ENCODE measurements around the gene SH3RF1. TPM values are rescaled to one million over a fixed set of nuclear protein-coding genes. Genes with fewer than 3 reads are reported as not detected.

The SH3RF1 gene
- total and polyA plus RNA-seq, 2 of the 13 experiments (the other 11 are each of a cell fraction or from before 2014, with no cell fraction given): 3.1 to 3.2 TPM

DNA sequence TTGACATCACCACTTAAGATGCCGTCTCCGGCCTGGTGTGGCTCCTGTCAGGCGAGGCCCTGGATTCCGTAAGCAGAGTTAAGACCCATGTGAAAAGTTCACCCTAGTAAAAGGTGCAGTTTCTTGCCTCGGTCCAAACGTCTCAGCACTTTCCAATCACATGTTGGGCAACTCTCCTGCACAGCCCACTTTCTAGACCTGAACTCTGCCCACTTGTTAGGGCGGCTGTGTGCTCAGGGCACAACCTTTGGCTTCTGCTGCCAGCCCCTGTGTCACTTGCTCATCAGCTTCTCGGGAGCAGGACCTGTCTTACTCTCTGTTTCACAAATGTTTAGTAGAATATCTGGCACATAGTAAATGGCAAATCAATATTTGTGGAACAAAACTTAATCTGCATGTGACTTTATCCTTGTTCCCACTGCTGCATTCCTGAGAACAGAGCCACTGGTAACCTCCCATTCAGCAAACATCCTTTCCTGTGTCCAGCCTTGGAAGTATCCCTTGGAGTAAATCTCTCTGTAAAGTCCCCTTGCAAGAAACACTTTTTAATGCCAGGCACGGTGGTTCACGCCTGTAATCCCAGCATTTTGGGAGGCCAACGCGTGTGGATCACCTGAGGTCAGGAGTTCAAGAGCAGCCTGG lies 38.7 kb upstream of the SH3RF1 start:
- Histone ChIP-seq H3K79me2 (ENCODE audit: insufficient read depth, low read length) (no peaks in the 10 kb centered on the region), H3K9ac (ENCODE audit: insufficient read depth, low read depth, low read length) (no peak overlapping the region), H3K27ac (ENCODE audit: extremely low read length, insufficient read depth, low read length) (no peak overlapping the region), H2AFZ (ENCODE audit: low read length) (no peak overlapping the region), H4K20me1 (ENCODE audit: insufficient read depth, low read length) (no peaks in the 10 kb centered on the region), H3K36me3 (replicated peaks in 1 of 2; ENCODE audit: control insufficient read depth in 1 of 2, insufficient read depth in 2 of 2, low read length in 2 of 2) (no peaks in the 10 kb centered on the region), H3K4me3 (replicated peaks in 1 of 3; ENCODE audit: insufficient read depth in 1 of 3, low read depth in 2 of 3, low read length in 3 of 3) (no peak overlapping the region), H3K27me3 (ENCODE audit: control insufficient read depth in 1 of 2, insufficient read depth in 2 of 2, low read length in 2 of 2) (no peaks in the 10 kb centered on the region), H3K4me1 (ENCODE audit: insufficient read depth, low read length) (peaks cover 32% of the 10 kb centered on the region), H3K4me2 (ENCODE audit: low read depth, low read length) (no peak overlapping the region), H3K9me3 (ENCODE audit: low read length) (no peaks in the 10 kb centered on the region)
- in situ Hi-C loops (cut with HindIII; ENCODE audit: extremely low pct_ligation_motif_present, low pct_unique_long_range_greater_than_20kb) (no loop called here), intact Hi-C loops (cut with micrococcal nuclease; ENCODE audit: unreplicated experiment) (loop anchor here (2.0 kb wide), 1 partner anchor 37 kb away; no protein-coding TSS in a partner anchor)
- ChIA-PET CTCF (ENCODE audit: low intra/inter-chr PET ratio, low total read pairs) (no interaction called here), POLR2A (no interaction called here)
- FAIRE-seq (no peak), ATAC-seq (peak; percentile 25; the same call in 2 of the 3 replicates), DNase-seq (ENCODE audit: low spot score) (no peak)
- TF ChIP-seq HNF4A (CRISPR knock-in tag; IDR thresholded peaks at IDR 0.05) (peak; percentile 46), ZBTB7B (CRISPR knock-in tag; IDR thresholded peaks at IDR 0.05) (no peak), HNF4G (IDR thresholded peaks at IDR 0.05; ENCODE audit: borderline replicate concordance, low read depth, low read length) (no peak), HNF4G (CRISPR knock-in tag; IDR thresholded peaks at IDR 0.05; ENCODE audit: borderline replicate concordance, low read depth) (no peak), HIC2 (CRISPR knock-in tag; IDR thresholded peaks at IDR 0.05; ENCODE audit: low read depth) (peak; percentile 22; the same call in 1 of the 2 replicates), SETDB1 (CRISPR knock-in tag; IDR thresholded peaks at IDR 0.05; ENCODE audit: borderline replicate concordance) (no peak), MAFK (conservative IDR thresholded peaks at IDR 0.05 in 1 of 2, IDR thresholded peaks at IDR 0.05 in 1 of 2; ENCODE audit: low read length in 2 of 2) (no peak), NR2F6 (IDR thresholded peaks at IDR 0.05) (0 out of 2 replicates have a peak, but pooled peaks have one; percentile 11), NR2F6 (CRISPR knock-in tag; IDR thresholded peaks at IDR 0.05) (no peak)
- BruUV-seq (replicated peaks): no TSS peak
- WGBS (ENCODE audit: low lambda C conversion rate): 49% methylated on average over 12 of the region's 12 CpGs

Data from HepG2 (cell line).